Trophoblast cell (in vitro differentiated cells and primary cell): ENCODE measurements around the gene GALNT6.

ENCODE experiments used
- DNase-seq, 2 donors: peaks; one replicate each; pipeline ENCODE4 v3.0.0-alpha.2; 2016
- H2AFZ ChIP-seq: 2 replicates; pipeline ENCODE4 v1.6.1; 2013; ENCODE audit warnings: low read length, moderate library complexity, mild to moderate bottlenecking; ENCODE audit not compliant: insufficient read depth, poor library complexity
- H2AK5ac ChIP-seq: 2 replicates; pipeline ENCODE4 v1.6.1; 2013; ENCODE audit warnings: mild to moderate bottlenecking, low read length
- H2BK120ac ChIP-seq: 2 replicates; pipeline ENCODE4 v1.6.1; 2013; ENCODE audit warnings: low read length, mild to moderate bottlenecking, moderate library complexity; ENCODE audit not compliant: insufficient read depth, poor library complexity
- H2BK12ac ChIP-seq: 2 replicates; pipeline ENCODE4 v1.6.1; 2013; ENCODE audit warnings: mild to moderate bottlenecking, low read length, moderate library complexity
- H2BK5ac ChIP-seq: 2 replicates; pipeline ENCODE4 v1.6.1; 2013; ENCODE audit warnings: low read length, low read depth, moderate library complexity, mild to moderate bottlenecking; ENCODE audit not compliant: poor library complexity
- H3K14ac ChIP-seq: 2 replicates; pipeline ENCODE4 v1.6.1; 2013; ENCODE audit warnings: mild to moderate bottlenecking, low read length
- H3K18ac ChIP-seq: 2 replicates; pipeline ENCODE4 v1.6.1; 2013; ENCODE audit warnings: mild to moderate bottlenecking, low read length
- H3K23ac ChIP-seq: 2 replicates; pipeline ENCODE4 v1.6.1; 2013; ENCODE audit warnings: low read length
- H3K27ac ChIP-seq: 2 replicates; pipeline ENCODE4 v1.5.1; 2013; ENCODE audit warnings: low read depth, mild to moderate bottlenecking, inconsistent platforms, low read length, moderate library complexity
- H3K27me3 ChIP-seq: 2 replicates; pipeline ENCODE4 v1.6.1; 2013; ENCODE audit warnings: inconsistent platforms, mild to moderate bottlenecking, low read length, moderate library complexity; ENCODE audit not compliant: insufficient read depth
- H3K36me3 ChIP-seq, 2 experiments: 1 replicate in 1 of 2; 2 replicates in 1 of 2; pipeline ENCODE4 v1.6.1; 2013; ENCODE audit warnings: low read length in 2 of 2, mild to moderate bottlenecking in 2 of 2, moderate library complexity in 1 of 2; ENCODE audit not compliant: insufficient read depth in 2 of 2, control insufficient read depth in 1 of 2
- H3K4ac ChIP-seq: 2 replicates; pipeline ENCODE4 v1.6.1; 2013; ENCODE audit warnings: low read depth, mild to moderate bottlenecking, low read length, moderate library complexity
- H3K4me1 ChIP-seq, 2 experiments: 1 replicate in 1 of 2; 2 replicates in 1 of 2; pipeline ENCODE4 v1.6.1; 2013; ENCODE audit warnings: low read length in 2 of 2, mild to moderate bottlenecking in 2 of 2, moderate library complexity in 1 of 2; ENCODE audit not compliant: insufficient read depth in 2 of 2, control insufficient read depth in 1 of 2
- H3K4me2 ChIP-seq: 2 replicates; pipeline ENCODE4 v1.6.1; 2013; ENCODE audit warnings: inconsistent platforms, mild to moderate bottlenecking, low read length, moderate library complexity
- H3K4me3 ChIP-seq: 2 replicates; pipeline ENCODE4 v1.5.1; 2013; ENCODE audit warnings: mild to moderate bottlenecking, low read depth, low read length, inconsistent platforms
- H3K79me1 ChIP-seq: one replicate; pipeline ENCODE4 v1.6.1; 2013; ENCODE audit warnings: low read length
- H3K79me2 ChIP-seq: 2 replicates; pipeline ENCODE4 v1.6.1; 2013; ENCODE audit warnings: low read length, mild to moderate bottlenecking; ENCODE audit not compliant: control insufficient read depth, insufficient read depth, poor library complexity
- H3K9ac ChIP-seq: 2 replicates; pipeline ENCODE4 v1.6.1; 2013; ENCODE audit warnings: mild to moderate bottlenecking, low read length
- H3K9me3 ChIP-seq: 2 replicates; pipeline ENCODE4 v1.6.1; 2013; ENCODE audit warnings: low read depth, mild to moderate bottlenecking, control low read depth, inconsistent platforms, low read length; ENCODE audit not compliant: insufficient read depth
- H4K12ac ChIP-seq: 2 replicates; pipeline ENCODE4 v1.6.1; 2013; ENCODE audit warnings: low read depth, mild to moderate bottlenecking, low read length, moderate library complexity
- H4K8ac ChIP-seq: 2 replicates; pipeline ENCODE4 v1.6.1; 2013; ENCODE audit warnings: low read depth, mild to moderate bottlenecking, low read length, moderate library complexity
- H4K91ac ChIP-seq: one replicate; pipeline ENCODE4 v1.6.1; 2013; ENCODE audit warnings: low read depth, mild to moderate bottlenecking, low read length, moderate library complexity
- WGBS: extraction: QIAGEN DNeasy Blood & Tissue Kit; methylation state at CpG from one replicate; pipeline ENCODE4 v1.1.7; 2013; ENCODE audit warnings: missing lambda C conversion rate; ENCODE audit not compliant: insufficient read length, insufficient coverage; ENCODE audit errors: extremely low coverage; 5-methylcytosine and 5-hydroxymethylcytosine counted together

The GALNT6 gene

DNA sequence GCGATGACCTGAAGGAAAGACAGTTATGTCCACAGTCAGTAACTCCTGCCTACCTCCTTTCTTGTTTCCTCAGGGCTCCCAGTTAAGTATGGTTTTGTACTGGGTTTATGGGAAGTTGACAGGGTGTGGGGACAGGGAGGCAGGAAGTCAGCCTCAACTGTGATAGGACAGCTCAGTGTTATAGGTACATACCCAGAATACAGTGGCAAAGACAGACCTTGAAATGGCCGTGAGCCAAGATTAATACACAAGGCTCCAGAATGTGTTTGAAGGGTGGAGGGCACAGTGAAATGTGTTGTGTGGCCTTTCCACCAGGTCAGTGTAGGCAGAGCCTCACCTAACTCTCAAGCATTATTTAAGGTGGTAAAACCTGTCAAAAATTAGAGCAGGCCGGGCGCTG, 62.6 kb downstream of the GALNT6 start:
- no peak overlapping the region for H3K4me2 ChIP-seq
- H3K36me3 ChIP-seq = no peaks in the 10 kb centered on the region
- no peak overlapping the region for H3K27ac ChIP-seq
- H3K4ac ChIP-seq = no peak overlapping the region
- no peak overlapping the region for H4K12ac ChIP-seq
- peaks cover 13 to 19% of the 10 kb centered on the region in 2 experiments for H3K4me1 ChIP-seq
- no peak overlapping the region for H2BK5ac ChIP-seq
- H3K27me3 ChIP-seq = no peaks in the 10 kb centered on the region
- no peak overlapping the region for H4K8ac ChIP-seq
- H4K91ac ChIP-seq = no peak overlapping the region
- H3K9me3 ChIP-seq = no peaks in the 10 kb centered on the region
- H2AK5ac ChIP-seq = no peak overlapping the region
- H3K79me2 ChIP-seq = no peaks in the 10 kb centered on the region
- H3K9ac ChIP-seq = no peak overlapping the region
- H2BK12ac ChIP-seq = peak overlapping the region; percentile 68
- no peak overlapping the region for H3K23ac ChIP-seq
- no peak overlapping the region for H2BK120ac ChIP-seq
- WGBS = no CpG with 5 or more reads among the region's 4 CpGs
- no peak overlapping the region for H2AFZ ChIP-seq
- H3K18ac ChIP-seq = no peak overlapping the region
- peaks cover 15% of the 10 kb centered on the region for H3K79me1 ChIP-seq
- no peak overlapping the region for H3K14ac ChIP-seq
- DNase-seq = no peak
- H3K4me3 ChIP-seq = no peak overlapping the region

- Histone ChIP-seq H3K4me3 (no peak overlapping the region), H3K23ac (no peak overlapping the region), H2BK12ac (peak overlapping the region; percentile 48), H3K4ac (no peak overlapping the region), H2AFZ (no peak overlapping the region), H3K4me2 (no peak overlapping the region), H3K14ac (peak overlapping the region; percentile 16), H3K36me3 (no peaks in the 10 kb centered on the region), H3K18ac (no peak overlapping the region), H4K8ac (peak overlapping the region; percentile 74), H3K9ac (no peak overlapping the region), H3K79me1 (peaks cover 23% of the 10 kb centered on the region), H3K9me3 (no peaks in the 10 kb centered on the region), H3K27ac (peak overlapping the region; percentile 67), H2BK120ac (peak overlapping the region; percentile 71), H3K4me1 (peaks cover 13 to 30% of the 10 kb centered on the region in 2 experiments), H4K12ac (no peak overlapping the region), H2AK5ac (no peak overlapping the region), H3K79me2 (no peaks in the 10 kb centered on the region), H4K91ac (peak overlapping the region; percentile 72), H2BK5ac (peak overlapping the region; percentile 49), H3K27me3 (no peaks in the 10 kb centered on the region)
- no CpG with 5 or more reads among the region's 7 CpGs for WGBS
- peak; percentile 61 to 80 for DNase-seq
These were observed 64.3 kb downstream of the GALNT6 start for GRCh38 chr12:51326698-51327439.

- Histone ChIP-seq H3K9ac (no peak overlapping the region), H3K4me3 (no peak overlapping the region), H3K9me3 (no peaks in the 10 kb centered on the region), H3K27ac (no peak overlapping the region), H4K91ac (no peak overlapping the region), H3K4ac (no peak overlapping the region), H3K18ac (no peak overlapping the region), H2BK120ac (no peak overlapping the region), H3K27me3 (no peaks in the 10 kb centered on the region), H3K4me1 (peaks cover 17 to 41% of the 10 kb centered on the region in 2 experiments), H2AK5ac (no peak overlapping the region), H2AFZ (no peak overlapping the region), H2BK12ac (no peak overlapping the region), H3K14ac (no peak overlapping the region), H4K12ac (no peak overlapping the region), H2BK5ac (no peak overlapping the region), H3K23ac (no peak overlapping the region), H3K79me2 (no peaks in the 10 kb centered on the region), H3K79me1 (peaks cover 32% of the 10 kb centered on the region), H3K36me3 (no peaks in the 10 kb centered on the region), H3K4me2 (no peak overlapping the region), H4K8ac (no peak overlapping the region)
- peak; percentile 70 to 84 for DNase-seq
- no CpG with 5 or more reads among the region's 4 CpGs for WGBS
These were observed 66.3 kb downstream of the GALNT6 start for GRCh38 chr12:51324953-51325352.

GRCh38 chr12:51323966-51324895, 67.0 kb downstream of the GALNT6 start, which contains the start of gene BIN2:
Gene BIN2, minus strand, starts transcription at chr12:51324174. Its CDS starts 72 bp downstream, at chr12:51324102.
- Histone ChIP-seq H3K27ac (peak within 1 kb of the TSS; percentile 77), H3K4me1 (peaks cover 17 to 42% of the 10 kb centered on the region in 2 experiments), H3K14ac (peak within 1 kb of the TSS; percentile 81), H4K12ac (no peak within 1 kb of the TSS), H3K36me3 (no peaks in the 10 kb centered on the region), H2BK120ac (peak within 1 kb of the TSS; percentile 56), H3K79me1 (peaks cover 32% of the 10 kb centered on the region), H2BK5ac (peak within 1 kb of the TSS; percentile 58), H2AFZ (no peak within 1 kb of the TSS), H3K23ac (no peak within 1 kb of the TSS), H3K18ac (peak within 1 kb of the TSS; percentile 80), H3K79me2 (no peaks in the 10 kb centered on the region), H3K4me3 (no peak within 1 kb of the TSS), H3K27me3 (no peaks in the 10 kb centered on the region), H3K9me3 (no peaks in the 10 kb centered on the region), H4K8ac (peak within 1 kb of the TSS; percentile 57), H4K91ac (peak within 1 kb of the TSS; percentile 84), H3K9ac (no peak within 1 kb of the TSS), H3K4me2 (no peak within 1 kb of the TSS), H2AK5ac (peak within 1 kb of the TSS; percentile 83), H2BK12ac (peak within 1 kb of the TSS; percentile 89), H3K4ac (peak within 1 kb of the TSS; percentile 84)
- peak; percentile 86 to 90 for DNase-seq
- WGBS = no CpG with 5 or more reads among the region's 60 CpGs
